HepG2 (cell line): ENCODE data around the gene DRC7.

Source experiments
- GABPA ChIP-seq, 2 experiments: IDR thresholded peaks; 2 replicates each; pipeline ENCODE4 v1.6.1; 2011 to 2016; ENCODE audit warnings: low read depth in 2 of 2, low read length in 1 of 2, missing biosample characterization in 1 of 2, missing genetic modification characterization in 1 of 2
- MYC ChIP-seq: sonication (generic); formaldehyde crosslinking; IDR thresholded peaks from 2 replicates; pipeline ENCODE4 v1.9.0; 2021; ENCODE audit warnings: missing genetic modification reagents, borderline replicate concordance
- POLR2A ChIP-seq, 2 experiments: IDR thresholded peaks; 2 replicates each; pipeline ENCODE4 v1.6.1; 2011; ENCODE audit warnings: low read depth in 2 of 2, low read length in 2 of 2, mild to moderate bottlenecking in 1 of 2, moderate library complexity in 1 of 2; ENCODE audit not compliant: insufficient read depth in 1 of 2
- SNAPC5 ChIP-seq: sonication (generic); formaldehyde crosslinking; IDR thresholded peaks from 2 replicates; pipeline ENCODE4 v1.8.1; 2023; ENCODE audit warnings: mild to moderate bottlenecking, missing genetic modification reagents, borderline replicate concordance
- YY1 ChIP-seq: IDR thresholded peaks from 2 replicates; pipeline ENCODE4 v1.6.1; 2011; ENCODE audit warnings: low read length, low read depth, moderate library complexity, mild to moderate bottlenecking; ENCODE audit not compliant: insufficient read depth, insufficient replicate concordance
- ZNF274 ChIP-seq: sonication (generic); formaldehyde crosslinking; IDR thresholded peaks from 2 replicates; pipeline ENCODE4 v1.5.1; 2020; ENCODE audit warnings: mild to moderate bottlenecking, missing genetic modification reagents
- TF ChIP-seq, protein P1 (sequence below): sonication (generic); formaldehyde crosslinking; IDR thresholded peaks from 2 replicates; pipeline ENCODE4 v1.8.0; 2022; ENCODE audit warnings: missing genetic modification reagents, mild to moderate bottlenecking, borderline replicate concordance

GRCh38 chr16:57693550-57693949 is 1.1 kb upstream of the DRC7 start:
- TF ChIP-seq, protein P1, sequence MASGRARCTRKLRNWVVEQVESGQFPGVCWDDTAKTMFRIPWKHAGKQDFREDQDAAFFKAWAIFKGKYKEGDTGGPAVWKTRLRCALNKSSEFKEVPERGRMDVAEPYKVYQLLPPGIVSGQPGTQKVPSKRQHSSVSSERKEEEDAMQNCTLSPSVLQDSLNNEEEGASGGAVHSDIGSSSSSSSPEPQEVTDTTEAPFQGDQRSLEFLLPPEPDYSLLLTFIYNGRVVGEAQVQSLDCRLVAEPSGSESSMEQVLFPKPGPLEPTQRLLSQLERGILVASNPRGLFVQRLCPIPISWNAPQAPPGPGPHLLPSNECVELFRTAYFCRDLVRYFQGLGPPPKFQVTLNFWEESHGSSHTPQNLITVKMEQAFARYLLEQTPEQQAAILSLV (CRISPR knock-in tag): no peak
- TF ChIP-seq POLR2A (IDR thresholded peaks at IDR 0.05; ENCODE audit: insufficient read depth in 1 of 2, low read depth in 2 of 2, low read length in 2 of 2): no peak
- TF ChIP-seq YY1: no peak
- no peak for TF ChIP-seq MYC (CRISPR knock-in tag)
- TF ChIP-seq SNAPC5: no peak
- TF ChIP-seq GABPA (IDR thresholded peaks at IDR 0.05; ENCODE audit: low read depth, low read length): no peak
- TF ChIP-seq GABPA (CRISPR knock-in tag; IDR thresholded peaks at IDR 0.05; ENCODE audit: low read depth): no peak
- TF ChIP-seq ZNF274 (CRISPR knock-in tag): no peak
